ENCODE measurements around the gene MT1F. TPM values are rescaled to one million over a fixed set of nuclear protein-coding genes. Genes with fewer than 3 reads are reported as not detected.

The MT1F gene
- total RNA-seq, 1 experiment from 2014 or later: 27.3 TPM

DNA sequence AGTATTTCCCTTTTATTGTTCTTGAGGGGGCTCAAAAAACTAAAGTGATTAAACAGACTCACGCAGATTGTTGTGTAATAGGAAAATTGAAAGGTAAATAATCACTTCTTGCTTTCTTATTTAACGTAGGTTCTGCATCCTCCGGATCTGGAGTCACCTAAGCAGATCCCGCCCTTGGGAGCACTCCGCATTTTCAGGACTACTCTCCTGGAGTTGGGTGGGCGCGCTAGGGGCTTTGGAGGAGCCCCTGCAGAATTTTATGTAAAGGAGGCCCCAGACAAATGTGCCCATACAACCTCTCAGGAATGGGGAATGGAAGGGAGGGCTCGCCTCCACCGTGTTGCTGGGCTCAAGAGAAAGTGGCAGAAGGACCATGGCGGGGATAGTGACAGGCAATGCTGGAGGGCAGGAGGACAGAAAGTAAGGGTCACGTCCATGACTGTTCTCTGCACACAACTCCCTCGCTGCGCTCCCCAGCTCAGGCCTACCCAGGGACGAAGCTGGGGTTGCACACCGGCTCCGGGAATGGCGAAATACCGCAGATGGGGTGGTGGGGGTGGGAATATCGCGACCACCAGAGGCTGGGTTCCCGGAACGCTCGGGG, 41.0 kb upstream of the MT1F start:
- Histone ChIP-seq H3K9me2 (replicated peaks; ENCODE audit: low read length) (no peaks in the 10 kb centered on the region), H3K27ac (ENCODE audit: low read length) (no peak overlapping the region), H4K20me1 (ENCODE audit: low read length) (no peaks in the 10 kb centered on the region), H3K4me1 (ENCODE audit: insufficient read depth, low read length) (peaks cover 38% of the 10 kb centered on the region), H3K9ac (ENCODE audit: low read length) (no peak overlapping the region), H3K9me3 (ENCODE audit: low read length) (no peaks in the 10 kb centered on the region), H3K27me3 (ENCODE audit: low read length) (no peaks in the 10 kb centered on the region), H3K4me2 (ENCODE audit: low read length) (no peak overlapping the region), H2AFZ (ENCODE audit: low read length) (no peak overlapping the region), H3K79me2 (ENCODE audit: low read length) (no peaks in the 10 kb centered on the region), H3K4me3 (ENCODE audit: low read length) (no peak overlapping the region), H3F3A (ENCODE audit: low read length, unreplicated experiment) (no peaks in the 10 kb centered on the region), H3K36me3 (ENCODE audit: low read depth, low read length) (no peaks in the 10 kb centered on the region)
- ATAC-seq: no peak
- CTCF ChIA-PET: no interaction called here
- DNase-seq: no peak
- TF ChIP-seq, protein P1, sequence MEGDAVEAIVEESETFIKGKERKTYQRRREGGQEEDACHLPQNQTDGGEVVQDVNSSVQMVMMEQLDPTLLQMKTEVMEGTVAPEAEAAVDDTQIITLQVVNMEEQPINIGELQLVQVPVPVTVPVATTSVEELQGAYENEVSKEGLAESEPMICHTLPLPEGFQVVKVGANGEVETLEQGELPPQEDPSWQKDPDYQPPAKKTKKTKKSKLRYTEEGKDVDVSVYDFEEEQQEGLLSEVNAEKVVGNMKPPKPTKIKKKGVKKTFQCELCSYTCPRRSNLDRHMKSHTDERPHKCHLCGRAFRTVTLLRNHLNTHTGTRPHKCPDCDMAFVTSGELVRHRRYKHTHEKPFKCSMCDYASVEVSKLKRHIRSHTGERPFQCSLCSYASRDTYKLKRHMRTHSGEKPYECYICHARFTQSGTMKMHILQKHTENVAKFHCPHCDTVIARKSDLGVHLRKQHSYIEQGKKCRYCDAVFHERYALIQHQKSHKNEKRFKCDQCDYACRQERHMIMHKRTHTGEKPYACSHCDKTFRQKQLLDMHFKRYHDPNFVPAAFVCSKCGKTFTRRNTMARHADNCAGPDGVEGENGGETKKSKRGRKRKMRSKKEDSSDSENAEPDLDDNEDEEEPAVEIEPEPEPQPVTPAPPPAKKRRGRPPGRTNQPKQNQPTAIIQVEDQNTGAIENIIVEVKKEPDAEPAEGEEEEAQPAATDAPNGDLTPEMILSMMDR (conservative IDR thresholded peaks at IDR 0.05; ENCODE audit: low read depth, low read length): no peak
- TF ChIP-seq EZH2 (IDR thresholded peaks at IDR 0.05; ENCODE audit: low read length, unreplicated experiment) (no peak), EZH2phosphoT487 (IDR thresholded peaks at IDR 0.05; ENCODE audit: borderline replicate concordance, low read length) (no peak)
- intact Hi-C loops (cut with micrococcal nuclease): no loop called here
- BruUV-seq (replicated peaks): no TSS peak
- POLR2A ChIA-PET (ENCODE audit: unreplicated experiment): no interaction called here

GRCh38 chr16:56617212-56618085, 40.3 kb upstream of the MT1F start:
- Histone ChIP-seq H2AFZ (ENCODE audit: low read length) (no peak overlapping the region), H3K4me3 (ENCODE audit: low read length) (no peak overlapping the region), H3K27me3 (ENCODE audit: low read length) (no peaks in the 10 kb centered on the region), H3K9me2 (replicated peaks; ENCODE audit: low read length) (no peaks in the 10 kb centered on the region), H3K79me2 (ENCODE audit: low read length) (no peaks in the 10 kb centered on the region), H4K20me1 (ENCODE audit: low read length) (no peaks in the 10 kb centered on the region), H3F3A (ENCODE audit: low read length, unreplicated experiment) (no peaks in the 10 kb centered on the region), H3K4me2 (ENCODE audit: low read length) (no peak overlapping the region), H3K9ac (ENCODE audit: low read length) (no peak overlapping the region), H3K36me3 (ENCODE audit: low read depth, low read length) (no peaks in the 10 kb centered on the region), H3K27ac (ENCODE audit: low read length) (no peak overlapping the region), H3K4me1 (ENCODE audit: insufficient read depth, low read length) (peaks cover 32% of the 10 kb centered on the region), H3K9me3 (ENCODE audit: low read length) (no peaks in the 10 kb centered on the region)
- DNase-seq (no peak), ATAC-seq (no peak)
- ChIA-PET POLR2A (ENCODE audit: unreplicated experiment) (no interaction called here), CTCF (no interaction called here)
- BruUV-seq (replicated peaks): no TSS peak
- TF ChIP-seq, protein P1 (conservative IDR thresholded peaks at IDR 0.05; ENCODE audit: low read depth, low read length): no peak
- TF ChIP-seq EZH2 (IDR thresholded peaks at IDR 0.05; ENCODE audit: low read length, unreplicated experiment) (no peak), EZH2phosphoT487 (IDR thresholded peaks at IDR 0.05; ENCODE audit: borderline replicate concordance, low read length) (no peak)
- intact Hi-C loops (cut with micrococcal nuclease): no loop called here

DNA sequence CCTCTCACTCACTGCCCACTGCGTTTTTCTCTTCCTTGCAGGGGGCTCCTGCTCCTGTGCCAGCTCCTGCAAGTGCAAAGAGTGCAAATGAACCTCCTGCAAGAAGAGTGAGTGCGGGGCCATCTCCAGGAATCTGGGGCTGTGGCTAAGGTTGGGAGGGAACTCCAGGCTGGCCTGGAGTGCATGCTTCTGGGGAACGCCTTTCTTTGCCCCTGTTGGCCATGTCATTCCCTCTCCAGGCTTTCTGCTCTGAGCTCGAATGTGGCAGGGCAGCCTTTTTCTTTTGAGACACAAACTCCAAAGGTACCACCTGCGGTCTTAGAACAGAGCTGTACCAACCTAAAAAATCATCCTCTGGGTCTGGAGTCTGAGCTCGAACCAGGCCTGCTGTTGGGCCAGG, 39.6 kb upstream of the MT1F start:
- H3K4me2 ChIP-seq (ENCODE audit: low read length): no peak overlapping the region
- no peaks in the 10 kb centered on the region for H3K9me3 ChIP-seq (ENCODE audit: low read length)
- no peak for TF ChIP-seq EZH2 (IDR thresholded peaks at IDR 0.05; ENCODE audit: low read length, unreplicated experiment)
- TF ChIP-seq EZH2phosphoT487 (IDR thresholded peaks at IDR 0.05; ENCODE audit: borderline replicate concordance, low read length): no peak
- TF ChIP-seq, protein P1 (conservative IDR thresholded peaks at IDR 0.05; ENCODE audit: low read depth, low read length): no peak
- peaks cover 25% of the 10 kb centered on the region for H3K4me1 ChIP-seq (ENCODE audit: insufficient read depth, low read length)
- no peaks in the 10 kb centered on the region for H3F3A ChIP-seq (ENCODE audit: low read length, unreplicated experiment)
- H3K27ac ChIP-seq (ENCODE audit: low read length): no peak overlapping the region
- POLR2A ChIA-PET (ENCODE audit: unreplicated experiment): no interaction called here
- CTCF ChIA-PET: no interaction called here
- intact Hi-C loops (cut with micrococcal nuclease): no loop called here
- no peak overlapping the region for H3K9ac ChIP-seq (ENCODE audit: low read length)
- no peaks in the 10 kb centered on the region for H3K27me3 ChIP-seq (ENCODE audit: low read length)
- H3K79me2 ChIP-seq (ENCODE audit: low read length): no peaks in the 10 kb centered on the region
- no peak overlapping the region for H3K4me3 ChIP-seq (ENCODE audit: low read length)
- no peak overlapping the region for H2AFZ ChIP-seq (ENCODE audit: low read length)
- no peak for DNase-seq
- no peaks in the 10 kb centered on the region for H3K36me3 ChIP-seq (ENCODE audit: low read depth, low read length)
- BruUV-seq (replicated peaks): no TSS peak
- ATAC-seq: no peak
- no peaks in the 10 kb centered on the region for H4K20me1 ChIP-seq (ENCODE audit: low read length)
- no peaks in the 10 kb centered on the region for H3K9me2 ChIP-seq (replicated peaks; ENCODE audit: low read length)
